ENCODE measurements around the gene MACROD2.

MACROD2 gene

DNA sequence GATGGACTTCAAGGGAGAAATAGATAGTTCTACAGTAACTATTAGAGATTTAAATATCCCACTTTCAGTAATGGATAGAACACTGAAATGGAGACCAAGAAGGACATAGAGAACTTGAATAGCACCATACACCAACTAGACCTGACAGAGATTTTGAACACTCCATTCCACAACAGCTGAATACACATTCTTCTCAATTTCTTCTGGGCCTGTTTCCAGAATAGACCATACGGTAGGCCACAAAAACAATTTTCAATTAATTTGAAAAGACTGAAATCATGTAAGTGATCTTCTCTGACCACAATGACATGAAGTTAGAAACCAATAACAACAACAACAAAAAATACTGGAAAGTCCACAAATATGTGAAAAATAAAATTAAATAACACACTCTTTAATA lies 1321.2 kb downstream of the MACROD2 start:
- Mint-ChIP-seq H3K27ac (no peak overlapping the region), H3K36me3 (no peaks in the 10 kb centered on the region), H3K4me1 (no peaks in the 10 kb centered on the region), H3K9me3 (peaks cover 7% of the 10 kb centered on the region), H3K4me3 (no peak overlapping the region), H3K27me3 (no peaks in the 10 kb centered on the region)
- DNase-seq, result no peak
- CTCF ChIA-PET, result no interaction called here

DNA sequence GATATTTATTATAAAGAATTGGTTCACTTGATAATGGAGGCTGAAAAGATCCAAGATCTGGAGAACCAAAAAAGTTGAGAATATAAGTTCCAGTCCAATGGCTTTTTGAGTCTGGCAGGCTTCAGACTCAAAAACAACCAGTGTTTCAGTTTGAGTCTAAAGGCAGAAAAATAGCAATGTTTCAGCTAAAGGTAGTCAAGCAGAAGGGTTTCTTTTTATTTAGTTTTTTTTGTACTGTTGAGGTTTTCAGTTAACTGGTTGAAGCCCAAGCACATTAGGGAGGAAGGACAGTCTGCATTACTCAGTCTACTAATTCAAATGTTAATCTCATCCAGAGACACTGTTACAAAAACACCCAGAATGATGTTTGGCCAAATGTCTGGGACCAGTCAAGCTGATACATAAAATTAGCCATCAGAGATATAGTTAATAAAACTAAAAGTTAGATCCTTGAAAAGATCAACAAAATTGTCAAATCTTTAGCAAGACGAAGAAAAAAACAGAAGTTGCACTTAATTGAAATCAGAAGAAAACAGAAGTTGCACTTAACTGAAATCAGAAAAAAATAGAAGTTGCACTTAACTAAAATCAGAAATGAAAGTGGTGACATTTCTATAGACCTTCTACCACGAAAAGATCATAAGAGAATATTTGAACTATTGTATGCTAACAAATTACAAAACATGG lies 1322.4 kb downstream of the MACROD2 start:
- no peaks in the 10 kb centered on the region for H3K36me3 Mint-ChIP-seq
- H3K9me3 Mint-ChIP-seq, result peaks cover 5% of the 10 kb centered on the region
- H3K27ac Mint-ChIP-seq, result no peak overlapping the region
- H3K27me3 Mint-ChIP-seq, result no peaks in the 10 kb centered on the region
- H3K4me1 Mint-ChIP-seq, result no peaks in the 10 kb centered on the region
- H3K4me3 Mint-ChIP-seq, result no peak overlapping the region
- no peak for DNase-seq
- CTCF ChIA-PET, result no interaction called here

DNA sequence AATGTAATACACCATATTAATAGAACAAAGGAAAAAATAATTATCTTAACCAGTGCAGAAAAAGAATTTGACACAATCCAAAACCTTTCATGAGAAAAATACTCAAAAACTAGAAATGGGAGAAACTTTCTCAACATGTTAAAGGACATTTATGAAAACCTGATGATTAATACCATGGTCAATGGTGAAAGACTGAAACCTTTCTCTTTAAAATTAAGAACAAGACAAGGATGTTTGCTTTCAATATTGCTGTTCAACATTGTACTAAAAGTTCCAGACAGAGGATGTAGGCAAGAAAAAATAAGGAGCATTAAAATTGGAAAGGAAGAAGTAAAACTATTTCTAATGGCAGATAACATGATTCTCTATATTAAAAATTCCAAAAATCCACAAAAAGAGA lies 1323.4 kb downstream of the MACROD2 start:
- H3K27ac Mint-ChIP-seq, result no peak overlapping the region
- H3K4me1 Mint-ChIP-seq, result no peaks in the 10 kb centered on the region
- H3K27me3 Mint-ChIP-seq, result no peaks in the 10 kb centered on the region
- DNase-seq, result no peak
- CTCF ChIA-PET, result no interaction called here
- H3K9me3 Mint-ChIP-seq, result peaks cover 3% of the 10 kb centered on the region
- H3K4me3 Mint-ChIP-seq, result no peak overlapping the region
- no peaks in the 10 kb centered on the region for H3K36me3 Mint-ChIP-seq

DNA sequence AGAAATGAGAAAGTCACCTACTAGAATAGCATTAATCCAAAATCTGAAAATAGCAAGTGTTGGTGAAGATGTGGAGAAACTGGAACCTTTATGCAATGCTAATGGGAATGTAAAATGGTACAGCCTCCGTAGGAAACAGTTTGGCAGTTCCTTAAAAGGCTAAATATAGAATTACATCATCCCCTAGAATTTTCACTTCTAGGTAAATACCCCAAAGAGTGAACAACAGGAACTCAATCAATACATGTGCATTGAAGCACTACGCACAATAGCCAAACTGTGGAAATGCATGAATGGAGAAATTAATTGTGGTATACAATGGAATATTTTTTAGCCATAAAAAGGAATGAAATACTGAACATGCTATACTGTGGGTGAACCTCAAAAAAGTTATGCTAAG lies 1324.1 kb downstream of the MACROD2 start:
- peaks cover 3% of the 10 kb centered on the region for H3K9me3 Mint-ChIP-seq
- H3K4me3 Mint-ChIP-seq, result no peak overlapping the region

DNA sequence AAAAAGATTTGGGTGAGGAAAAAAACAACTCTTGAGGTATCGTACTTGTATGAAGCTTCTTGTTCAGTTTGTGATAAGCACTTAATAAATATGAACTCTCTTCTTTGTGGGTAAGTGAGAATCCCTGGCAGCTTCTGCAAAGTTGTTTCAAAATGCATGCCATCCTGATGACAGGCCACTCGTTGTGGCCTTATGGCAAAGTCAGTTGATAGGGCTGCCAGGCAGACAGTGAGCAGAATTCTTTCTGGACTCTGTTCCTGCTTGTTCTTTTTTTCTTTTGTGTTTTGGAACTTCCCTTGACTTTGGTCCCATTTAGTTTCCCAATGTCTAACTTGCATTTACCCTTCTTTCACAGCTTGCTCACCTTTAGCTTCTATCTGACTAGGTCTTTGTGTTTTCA lies 1325.6 kb downstream of the MACROD2 start:
- H3K36me3 Mint-ChIP-seq, result no peaks in the 10 kb centered on the region
- CTCF ChIA-PET, result no interaction called here

More for the DNA sequence above, 1324.1 kb downstream of the MACROD2 start:
- Mint-ChIP-seq H3K27ac (no peak overlapping the region), H3K27me3 (no peaks in the 10 kb centered on the region), H3K36me3 (no peaks in the 10 kb centered on the region), H3K4me1 (no peaks in the 10 kb centered on the region)
- DNase-seq, result no peak
- CTCF ChIA-PET, result no interaction called here

DNA sequence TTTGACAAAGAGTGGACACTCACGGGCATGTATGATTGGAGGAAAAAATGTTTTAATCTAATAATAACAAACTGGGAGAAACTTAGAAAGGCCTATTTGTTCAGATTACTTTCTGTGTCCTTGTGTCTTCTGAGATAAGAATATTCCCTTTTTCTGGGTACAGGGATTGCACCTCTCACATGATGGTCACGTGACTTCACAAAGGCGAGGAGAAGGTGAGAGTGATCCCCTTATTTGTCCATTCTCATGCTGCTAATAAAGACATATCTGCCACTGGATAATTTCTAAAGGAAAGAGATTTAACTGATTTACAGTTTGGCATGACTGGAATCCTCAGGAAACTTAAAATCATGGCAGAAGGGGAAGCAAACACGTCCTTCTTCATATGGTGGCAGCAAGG lies 1331.8 kb downstream of the MACROD2 start:
- Mint-ChIP-seq H3K27me3 (no peaks in the 10 kb centered on the region), H3K36me3 (no peaks in the 10 kb centered on the region), H3K9me3 (peaks cover 2% of the 10 kb centered on the region), H3K4me1 (no peaks in the 10 kb centered on the region), H3K4me3 (no peak overlapping the region), H3K27ac (no peak overlapping the region)
- no peak for DNase-seq
- CTCF ChIA-PET, result no interaction called here

More for the DNA sequence above, 1325.6 kb downstream of the MACROD2 start:
- DNase-seq, result no peak
- Mint-ChIP-seq H3K4me3 (no peak overlapping the region), H3K27ac (no peak overlapping the region), H3K27me3 (no peaks in the 10 kb centered on the region), H3K9me3 (peaks cover 3% of the 10 kb centered on the region), H3K4me1 (no peaks in the 10 kb centered on the region)

DNA sequence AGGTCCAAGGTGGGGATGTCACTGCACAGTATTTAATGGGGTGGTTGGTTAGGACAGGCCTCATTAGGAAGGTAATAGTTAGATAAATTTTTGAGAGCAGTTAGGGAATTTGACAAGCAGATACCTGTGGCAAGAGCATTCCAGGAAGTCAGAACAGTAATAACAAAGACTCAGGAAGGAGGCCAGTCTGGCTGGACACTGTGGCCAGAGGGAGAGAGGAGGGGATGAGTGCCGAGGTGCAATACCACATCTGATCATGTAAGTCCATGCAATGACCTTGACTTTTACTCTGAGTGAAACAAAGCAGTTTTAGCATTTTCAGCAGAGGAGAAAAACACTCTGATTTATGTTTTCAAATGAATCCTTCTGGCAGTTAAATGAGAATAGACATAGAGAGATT lies 1332.8 kb downstream of the MACROD2 start:
- no peak overlapping the region for H3K4me3 Mint-ChIP-seq
- no peak overlapping the region for H3K27ac Mint-ChIP-seq
- DNase-seq, result no peak
- H3K4me1 Mint-ChIP-seq, result no peaks in the 10 kb centered on the region
- CTCF ChIA-PET, result no interaction called here
- H3K27me3 Mint-ChIP-seq, result no peaks in the 10 kb centered on the region
- H3K9me3 Mint-ChIP-seq, result peaks cover 2% of the 10 kb centered on the region
- no peaks in the 10 kb centered on the region for H3K36me3 Mint-ChIP-seq

DNA sequence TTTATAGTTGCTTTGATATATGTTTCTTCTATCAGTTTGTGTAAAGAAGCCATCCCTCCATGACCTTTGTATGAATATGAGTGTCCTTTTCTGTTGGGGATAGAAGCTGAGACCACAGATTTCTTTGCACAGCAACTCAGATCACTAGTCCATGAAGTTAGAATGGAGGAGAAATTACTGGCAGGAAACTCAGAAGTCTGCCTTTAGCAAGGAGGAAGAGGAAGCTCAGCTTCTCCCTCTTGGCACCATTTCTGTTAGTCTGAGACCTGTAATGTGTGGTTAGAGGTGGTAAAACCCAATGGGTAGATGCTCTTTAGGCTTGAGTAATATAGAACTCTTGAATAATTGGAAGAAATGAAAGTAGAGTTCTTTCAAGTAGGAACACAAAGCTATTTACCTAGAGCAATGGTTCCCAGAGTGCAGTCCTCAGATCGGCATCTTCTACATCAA lies 1337.4 kb downstream of the MACROD2 start:
- Mint-ChIP-seq H3K27ac (no peak overlapping the region), H3K36me3 (no peaks in the 10 kb centered on the region), H3K9me3 (peaks cover 1% of the 10 kb centered on the region), H3K4me3 (no peak overlapping the region), H3K4me1 (no peaks in the 10 kb centered on the region), H3K27me3 (no peaks in the 10 kb centered on the region)
- DNase-seq, result no peak
- CTCF ChIA-PET, result no interaction called here

DNA sequence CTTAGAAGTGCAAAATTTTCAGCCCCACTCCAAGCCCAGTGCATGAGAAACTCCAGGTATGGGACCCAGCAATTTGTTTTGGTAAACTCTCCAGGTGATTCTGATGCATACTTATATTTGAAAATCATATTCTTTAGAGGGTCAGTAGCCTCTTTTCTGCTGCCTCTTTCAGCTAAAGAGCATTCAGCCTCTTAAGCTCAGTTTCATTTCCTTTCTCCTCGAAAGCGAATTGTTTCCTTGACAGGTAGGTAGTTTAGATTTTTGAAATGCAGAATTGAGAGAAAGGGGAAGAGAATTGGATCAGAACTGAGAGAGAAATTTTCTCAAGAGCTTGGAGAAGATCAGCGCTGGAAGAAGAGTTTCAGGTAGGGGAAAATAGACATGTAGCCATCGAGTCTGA lies 1337.9 kb downstream of the MACROD2 start:
- Mint-ChIP-seq H3K4me3 (no peak overlapping the region), H3K27me3 (no peaks in the 10 kb centered on the region), H3K27ac (no peak overlapping the region), H3K4me1 (no peaks in the 10 kb centered on the region), H3K36me3 (no peaks in the 10 kb centered on the region), H3K9me3 (peaks cover 4% of the 10 kb centered on the region)
- CTCF ChIA-PET, result no interaction called here
- no peak for DNase-seq

DNA sequence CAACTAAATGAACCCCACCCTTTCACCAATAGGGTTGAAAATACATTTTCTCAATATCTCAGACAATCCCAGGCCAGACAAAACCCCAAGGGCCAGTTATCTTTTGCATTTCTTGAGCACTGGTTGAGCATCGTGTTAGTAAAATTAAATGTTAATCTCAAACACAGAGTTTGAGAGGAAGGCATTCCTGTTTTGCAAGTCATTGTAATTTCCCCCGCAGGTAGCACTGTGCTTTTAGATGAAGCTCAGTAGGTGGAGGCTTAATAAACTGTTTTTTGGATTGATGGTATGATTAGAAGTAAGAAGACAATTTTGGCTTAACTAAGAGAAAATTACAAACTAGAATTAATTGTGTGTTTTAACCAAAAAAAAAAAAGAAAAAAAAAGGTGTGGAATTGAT lies 1340.7 kb downstream of the MACROD2 start:
- Mint-ChIP-seq H3K27ac (no peak overlapping the region), H3K4me3 (no peak overlapping the region), H3K4me1 (no peaks in the 10 kb centered on the region), H3K36me3 (no peaks in the 10 kb centered on the region), H3K27me3 (no peaks in the 10 kb centered on the region), H3K9me3 (peaks cover 6% of the 10 kb centered on the region)
- no peak for DNase-seq
- CTCF ChIA-PET, result no interaction called here

DNA sequence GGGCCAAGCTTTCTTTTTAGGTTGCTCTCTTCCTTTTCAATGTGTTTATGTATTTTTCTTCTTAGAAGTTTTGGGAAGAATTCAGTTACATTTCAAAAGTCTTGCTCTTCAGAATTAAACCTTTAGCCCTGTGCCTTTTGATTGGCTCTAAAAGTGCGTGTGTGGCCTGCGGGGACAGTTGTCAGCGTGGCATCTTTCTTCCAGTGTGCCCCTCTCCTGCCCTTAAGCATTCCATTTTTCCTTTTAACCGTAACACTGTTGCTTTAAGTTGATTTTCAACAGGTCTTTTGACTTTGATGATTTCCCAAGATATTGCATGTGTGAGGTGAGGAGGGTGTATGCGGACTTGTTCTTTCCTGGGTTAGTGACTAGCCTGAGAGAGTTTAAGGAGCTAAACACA lies 1341.2 kb downstream of the MACROD2 start:
- DNase-seq, result no peak
- Mint-ChIP-seq H3K4me1 (no peaks in the 10 kb centered on the region), H3K4me3 (no peak overlapping the region), H3K9me3 (peaks cover 6% of the 10 kb centered on the region), H3K36me3 (no peaks in the 10 kb centered on the region), H3K27me3 (no peaks in the 10 kb centered on the region), H3K27ac (no peak overlapping the region)
- CTCF ChIA-PET, result no interaction called here

DNA sequence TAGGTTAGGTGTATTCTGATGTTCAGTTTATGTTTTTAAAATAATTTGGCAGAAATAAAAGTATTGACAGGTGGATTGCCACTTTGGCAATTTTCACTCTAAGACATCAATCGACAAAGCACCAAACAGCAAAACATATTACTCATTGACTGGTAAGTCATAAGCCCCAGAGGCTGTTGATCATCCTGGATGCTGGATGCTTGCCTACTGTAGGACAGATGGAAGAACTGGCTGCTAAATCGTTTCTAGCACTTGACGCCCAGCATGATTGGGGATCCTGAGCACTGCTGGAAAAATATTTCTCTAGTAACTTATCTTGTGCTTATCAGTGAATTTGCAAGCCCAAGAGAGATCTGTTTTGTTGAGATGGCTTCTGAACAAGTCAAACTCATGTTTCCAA lies 1343.9 kb downstream of the MACROD2 start:
- H3K27me3 Mint-ChIP-seq, result no peaks in the 10 kb centered on the region
- H3K36me3 Mint-ChIP-seq, result no peaks in the 10 kb centered on the region
- H3K4me3 Mint-ChIP-seq, result no peak overlapping the region
- H3K4me1 Mint-ChIP-seq, result no peaks in the 10 kb centered on the region
- no peak for DNase-seq
- H3K27ac Mint-ChIP-seq, result no peak overlapping the region
- CTCF ChIA-PET, result no interaction called here
- H3K9me3 Mint-ChIP-seq, result peaks cover 8% of the 10 kb centered on the region

DNA sequence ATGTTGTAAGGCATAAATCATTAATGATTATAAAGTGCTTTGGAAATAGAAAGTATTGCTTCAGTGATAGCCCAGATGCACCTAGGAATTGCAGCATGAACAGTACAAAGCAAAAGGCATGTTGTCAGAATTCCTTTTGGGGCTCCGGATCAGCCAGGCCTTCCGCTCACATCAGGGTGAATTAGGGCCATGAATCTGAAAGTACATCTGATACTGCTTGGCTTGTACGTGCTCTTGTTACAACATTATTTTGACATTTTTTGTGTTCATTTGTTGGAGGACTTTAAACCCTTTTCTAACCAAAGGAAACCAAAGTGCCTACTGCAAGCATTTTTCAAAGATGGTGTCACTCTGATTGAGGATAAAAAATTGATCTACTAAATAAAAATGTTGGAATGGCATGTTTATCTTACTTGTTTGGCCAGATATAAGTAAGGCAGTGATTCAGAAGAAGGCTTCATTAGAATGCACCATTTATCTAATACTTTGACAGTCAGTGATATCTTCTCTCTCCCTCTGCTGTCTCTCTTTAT lies 1347.7 kb downstream of the MACROD2 start:
- Mint-ChIP-seq H3K27me3 (no peaks in the 10 kb centered on the region), H3K27ac (no peak overlapping the region), H3K4me3 (no peak overlapping the region), H3K9me3 (peaks cover 9% of the 10 kb centered on the region), H3K4me1 (no peaks in the 10 kb centered on the region), H3K36me3 (no peaks in the 10 kb centered on the region)
- CTCF ChIA-PET, result no interaction called here
- no peak for DNase-seq

DNA sequence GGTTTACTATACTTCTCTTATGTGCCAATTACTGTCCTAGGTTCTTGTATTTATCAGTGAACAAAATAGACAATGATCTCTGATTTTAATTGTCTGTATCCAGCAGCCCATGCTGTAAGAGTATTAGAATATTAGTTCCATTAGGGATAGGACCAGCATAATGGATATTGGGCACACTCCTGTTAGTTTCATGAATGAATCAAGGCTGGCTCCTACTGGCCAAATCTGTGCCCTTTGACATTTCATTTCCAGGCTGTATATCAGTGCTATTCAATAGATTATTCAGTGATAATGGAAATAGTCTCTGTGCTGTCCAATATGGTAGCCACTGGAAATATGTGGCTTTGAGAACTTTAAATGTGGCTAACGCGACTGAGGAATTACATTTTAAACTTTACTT lies 1350.0 kb downstream of the MACROD2 start:
- no peaks in the 10 kb centered on the region for H3K4me1 Mint-ChIP-seq
- DNase-seq, result no peak
- no peak overlapping the region for H3K4me3 Mint-ChIP-seq
- CTCF ChIA-PET, result no interaction called here
- H3K27ac Mint-ChIP-seq, result no peak overlapping the region
- no peaks in the 10 kb centered on the region for H3K36me3 Mint-ChIP-seq
- H3K9me3 Mint-ChIP-seq, result peaks cover 15% of the 10 kb centered on the region
- H3K27me3 Mint-ChIP-seq, result no peaks in the 10 kb centered on the region

DNA sequence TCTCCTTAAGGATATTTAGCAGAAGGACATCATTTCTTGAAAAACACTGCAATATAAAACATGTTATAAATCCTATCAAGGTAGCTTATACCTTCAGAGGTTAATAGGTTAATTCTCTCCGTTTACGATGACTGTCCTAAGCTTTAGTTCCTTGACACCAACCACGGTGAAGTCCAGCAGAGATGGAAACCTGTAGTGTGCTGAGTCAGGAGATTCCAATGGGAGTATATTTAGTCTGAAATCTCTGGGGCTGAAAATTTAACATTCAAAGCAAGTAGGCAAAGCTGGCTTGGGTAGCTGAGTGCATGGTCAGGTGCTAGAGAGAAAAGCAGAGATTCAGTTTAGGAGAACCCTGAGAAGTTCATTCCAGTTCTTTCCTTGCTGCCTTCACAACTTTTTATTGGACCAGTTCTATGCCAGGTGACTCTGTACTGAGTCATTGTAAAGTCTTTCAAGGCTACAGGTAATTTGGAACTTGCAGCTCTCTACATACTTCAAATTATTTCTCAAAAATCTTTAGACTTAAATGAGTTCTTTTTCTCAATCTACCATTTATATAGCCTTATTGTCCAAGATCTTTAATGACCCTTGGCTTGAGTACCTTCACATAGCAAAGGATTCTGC lies 1351.5 kb downstream of the MACROD2 start:
- no peaks in the 10 kb centered on the region for H3K27me3 Mint-ChIP-seq
- CTCF ChIA-PET, result no interaction called here

More for the DNA sequence above, 1351.5 kb downstream of the MACROD2 start:
- DNase-seq, result no peak
- H3K9me3 Mint-ChIP-seq, result peaks cover 13% of the 10 kb centered on the region
- no peak overlapping the region for H3K4me3 Mint-ChIP-seq
- no peaks in the 10 kb centered on the region for H3K36me3 Mint-ChIP-seq
- H3K27ac Mint-ChIP-seq, result no peak overlapping the region
- H3K4me1 Mint-ChIP-seq, result no peaks in the 10 kb centered on the region

Measured in activated naive CD4-positive, alpha-beta T cell treated with anti-CD3 and anti-CD28 coated beads, Interleukin-2, amount 10 ng/mL, durations not matched to agents 7 days and 5 days (primary cell).